Tibial nerve (tissue), 4 donors: ENCODE results near the gene IGFL4. TPM values are rescaled to one million over a fixed set of nuclear protein-coding genes. Genes with fewer than 3 reads are reported as not detected.

Source experiments
- DNase-seq, 2 donors: peaks; one replicate each; pipeline ENCODE4 v3.0.0-alpha.2; 2019; ENCODE audit warnings: low spot score in 2 of 2
- H3K27ac ChIP-seq, 4 donors: fragments of 200-600 bp; sonication (generic) in 3 of 4; one replicate each; pipeline ENCODE4 v1.5.1; 2017 to 2019; ENCODE audit warnings: mild to moderate bottlenecking in 1 of 4
- H3K27me3 ChIP-seq, 2 donors: fragments of 200-600 bp; sonication (generic) in 1 of 2; one replicate each; pipeline versions ENCODE4 v1.5.1 to v1.6.0; 2017 to 2019
- H3K36me3 ChIP-seq, 3 donors: fragments of 200-600 bp; sonication (generic); one replicate each; pipeline ENCODE4 v1.5.1; 2018 to 2019
- H3K4me1 ChIP-seq, 4 donors: fragments of 200-600 bp; sonication (generic) in 3 of 4; one replicate each; pipeline ENCODE4 v1.5.1; 2017 to 2019
- H3K4me3 ChIP-seq, 4 donors: fragments of 200-600 bp; sonication (generic) in 3 of 4; one replicate each; pipeline ENCODE4 v1.5.1; 2017 to 2019; ENCODE audit warnings: mild to moderate bottlenecking in 1 of 4, moderate library complexity in 1 of 4
- H3K9me3 ChIP-seq, 4 donors: fragments of 200-600 bp; sonication (generic) in 3 of 4; one replicate each; pipeline ENCODE4 v1.5.1; 2017 to 2019
- EP300 ChIP-seq, 2 donors: sonication (generic); formaldehyde crosslinking; IDR thresholded peaks; one replicate each; pipeline ENCODE4 v1.6.1; 2017; ENCODE audit warnings: antibody characterized with exemption in 2 of 2, mild to moderate bottlenecking in 1 of 2
- POLR2A ChIP-seq, 2 donors: fragments of 450-650 bp; IDR thresholded peaks; one replicate each; pipeline ENCODE4 v1.6.1; 2017; ENCODE audit warnings: antibody characterized with exemption in 2 of 2, mild to moderate bottlenecking in 2 of 2, moderate library complexity in 2 of 2
- WGBS, 2 donors: methylation state at CpG; one replicate each; pipeline ENCODE4 v1.1.5; 2018; 5-methylcytosine and 5-hydroxymethylcytosine counted together
- total RNA-seq, 4 donors: library from RNA; depleted of rRNA; stranded (reverse); fragments of >200 nt; gene quantifications; one replicate each; pipeline ENCODE4 v1.1.0, GENCODE V29; 2016
- TF ChIP-seq, protein P1 (sequence below), 5 experiments: fragments of 200-600 bp in 3 of 5; fragments of 450-650 bp in 2 of 5; sonication (generic) in 3 of 5; IDR thresholded peaks; one replicate each; pipeline ENCODE4 v1.5.1; 2016 to 2019; ENCODE audit warnings: antibody characterized with exemption in 5 of 5, mild to moderate bottlenecking in 3 of 5, moderate library complexity in 2 of 5

IGFL4 gene
- 1 to 10 TPM in 1 of 4 donors, under 1 TPM in 3; 0.21 to 1.8 (median 0.89) TPM for total RNA-seq

DNA sequence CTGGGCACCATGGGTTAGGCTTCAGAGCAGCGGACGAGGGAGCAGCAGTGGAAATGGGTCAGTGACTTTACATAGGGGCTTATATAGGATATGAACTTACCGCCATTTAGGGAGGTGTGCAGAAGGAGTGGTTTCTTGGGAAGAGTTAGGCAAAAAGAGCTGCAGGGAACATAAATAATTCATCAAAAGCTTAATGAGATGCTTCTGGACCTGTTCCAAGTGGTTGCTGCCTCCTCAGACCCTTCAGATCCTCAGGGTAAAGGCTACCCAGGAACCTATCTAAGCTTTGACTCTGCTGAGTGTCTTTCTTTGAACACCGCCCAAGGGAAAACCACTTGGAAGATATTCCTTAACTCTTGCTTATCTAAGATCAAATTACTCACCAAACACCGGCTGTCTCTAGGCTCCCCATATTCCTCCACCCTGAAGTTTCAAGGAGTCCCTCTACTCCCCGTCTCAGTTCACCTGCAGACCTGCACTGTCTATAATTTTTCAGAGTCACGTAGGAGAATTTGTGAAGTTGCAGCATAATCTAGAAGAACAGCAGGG lies at the start of gene IGFL4:
Gene IGFL4 (minus strand): TSS at position 51 of the 549 bp plus-strand sequence. CDS start 40 bp downstream, at position 11.
- H3K27me3 ChIP-seq = peaks cover 0 to 6% of the 10 kb centered on the region in 2 donors
- H3K27ac ChIP-seq = no peak within 1 kb of the TSS
- peaks cover 0 to 35% (median 0%) of the 10 kb centered on the region in 4 donors for H3K9me3 ChIP-seq
- no peak within 1 kb of the TSS for H3K4me3 ChIP-seq
- WGBS, 2 donors = 66 to 67% methylated on average over 7 of the region's 7 CpGs
- H3K4me1 ChIP-seq = no peaks in the 10 kb centered on the region
- no peak for DNase-seq
- peaks cover 0 to 20% (median 0%) of the 10 kb centered on the region in 3 donors for H3K36me3 ChIP-seq
- TF ChIP-seq, protein P1, sequence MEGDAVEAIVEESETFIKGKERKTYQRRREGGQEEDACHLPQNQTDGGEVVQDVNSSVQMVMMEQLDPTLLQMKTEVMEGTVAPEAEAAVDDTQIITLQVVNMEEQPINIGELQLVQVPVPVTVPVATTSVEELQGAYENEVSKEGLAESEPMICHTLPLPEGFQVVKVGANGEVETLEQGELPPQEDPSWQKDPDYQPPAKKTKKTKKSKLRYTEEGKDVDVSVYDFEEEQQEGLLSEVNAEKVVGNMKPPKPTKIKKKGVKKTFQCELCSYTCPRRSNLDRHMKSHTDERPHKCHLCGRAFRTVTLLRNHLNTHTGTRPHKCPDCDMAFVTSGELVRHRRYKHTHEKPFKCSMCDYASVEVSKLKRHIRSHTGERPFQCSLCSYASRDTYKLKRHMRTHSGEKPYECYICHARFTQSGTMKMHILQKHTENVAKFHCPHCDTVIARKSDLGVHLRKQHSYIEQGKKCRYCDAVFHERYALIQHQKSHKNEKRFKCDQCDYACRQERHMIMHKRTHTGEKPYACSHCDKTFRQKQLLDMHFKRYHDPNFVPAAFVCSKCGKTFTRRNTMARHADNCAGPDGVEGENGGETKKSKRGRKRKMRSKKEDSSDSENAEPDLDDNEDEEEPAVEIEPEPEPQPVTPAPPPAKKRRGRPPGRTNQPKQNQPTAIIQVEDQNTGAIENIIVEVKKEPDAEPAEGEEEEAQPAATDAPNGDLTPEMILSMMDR (IDR thresholded peaks at IDR 0.05) = no peak
- TF ChIP-seq EP300 (IDR thresholded peaks at IDR 0.05) = no peak

- WGBS, 2 donors = 85 to 91% methylated on average over 5 of the region's 5 CpGs
Observed at GRCh38 chr19:46090444-46090843, 49.6 kb upstream of the IGFL4 start.

GRCh38 chr19:46089432-46089831 lies 48.6 kb upstream of the IGFL4 start:
- no peak for DNase-seq
- Histone ChIP-seq H3K27me3 (no peaks in the 10 kb centered on the region), H3K36me3 (no peaks in the 10 kb centered on the region), H3K4me3 (no peak overlapping the region), H3K9me3 (peaks cover 0 to 46% (median 6%) of the 10 kb centered on the region in 4 donors), H3K4me1 (no peaks in the 10 kb centered on the region), H3K27ac (no peak overlapping the region)
- WGBS, 2 donors = 90 to 95% methylated on average over 1 of the region's 1 CpG
- no peak for TF ChIP-seq EP300 (IDR thresholded peaks at IDR 0.05)
- no peak for TF ChIP-seq POLR2A (IDR thresholded peaks at IDR 0.05)
- TF ChIP-seq, protein P1 (IDR thresholded peaks at IDR 0.05) = no peak

More at GRCh38 chr19:46090444-46090843, 49.6 kb upstream of the IGFL4 start:
- H3K27ac ChIP-seq = no peak overlapping the region
- TF ChIP-seq, protein P1 (IDR thresholded peaks at IDR 0.05) = no peak
- TF ChIP-seq EP300 (IDR thresholded peaks at IDR 0.05) (no peak), POLR2A (IDR thresholded peaks at IDR 0.05) (no peak)
- H3K27me3 ChIP-seq = no peaks in the 10 kb centered on the region
- H3K9me3 ChIP-seq = peaks cover 0 to 36% (median 6%) of the 10 kb centered on the region in 4 donors
- no peak overlapping the region for H3K4me3 ChIP-seq
- H3K4me1 ChIP-seq = no peaks in the 10 kb centered on the region
- DNase-seq = no peak
- no peaks in the 10 kb centered on the region for H3K36me3 ChIP-seq

GRCh38 chr19:46088101-46088500 lies 47.3 kb upstream of the IGFL4 start:
- Histone ChIP-seq H3K27me3 (no peaks in the 10 kb centered on the region), H3K9me3 (peaks cover 0 to 50% (median 6%) of the 10 kb centered on the region in 4 donors), H3K27ac (no peak overlapping the region), H3K36me3 (no peaks in the 10 kb centered on the region), H3K4me3 (no peak overlapping the region), H3K4me1 (no peaks in the 10 kb centered on the region)
- 89 to 91% methylated on average over 2 of the region's 2 CpGs for WGBS, 2 donors
- no peak for DNase-seq
- TF ChIP-seq, protein P1 (IDR thresholded peaks at IDR 0.05) = no peak
- no peak for TF ChIP-seq POLR2A (IDR thresholded peaks at IDR 0.05)
- TF ChIP-seq EP300 (IDR thresholded peaks at IDR 0.05) = no peak

- WGBS, 2 donors = 38 to 51% methylated on average over 1 of the region's 1 CpG
- no peak for DNase-seq
- no peak for TF ChIP-seq EP300 (IDR thresholded peaks at IDR 0.05)
- no peak for TF ChIP-seq POLR2A (IDR thresholded peaks at IDR 0.05)
- TF ChIP-seq, protein P1 (IDR thresholded peaks at IDR 0.05) = no peak
- Histone ChIP-seq H3K4me3 (no peak overlapping the region), H3K9me3 (peaks cover 0 to 50% (median 6%) of the 10 kb centered on the region in 4 donors), H3K4me1 (peaks cover 0 to 5% (median 0%) of the 10 kb centered on the region in 4 donors), H3K27ac (no peak overlapping the region), H3K27me3 (no peaks in the 10 kb centered on the region), H3K36me3 (no peaks in the 10 kb centered on the region)
Observed at GRCh38 chr19:46085888-46086287, 45.1 kb upstream of the IGFL4 start.
